Measurements from ENCODE around the gene FRMPD1.

The FRMPD1 gene

DNA sequence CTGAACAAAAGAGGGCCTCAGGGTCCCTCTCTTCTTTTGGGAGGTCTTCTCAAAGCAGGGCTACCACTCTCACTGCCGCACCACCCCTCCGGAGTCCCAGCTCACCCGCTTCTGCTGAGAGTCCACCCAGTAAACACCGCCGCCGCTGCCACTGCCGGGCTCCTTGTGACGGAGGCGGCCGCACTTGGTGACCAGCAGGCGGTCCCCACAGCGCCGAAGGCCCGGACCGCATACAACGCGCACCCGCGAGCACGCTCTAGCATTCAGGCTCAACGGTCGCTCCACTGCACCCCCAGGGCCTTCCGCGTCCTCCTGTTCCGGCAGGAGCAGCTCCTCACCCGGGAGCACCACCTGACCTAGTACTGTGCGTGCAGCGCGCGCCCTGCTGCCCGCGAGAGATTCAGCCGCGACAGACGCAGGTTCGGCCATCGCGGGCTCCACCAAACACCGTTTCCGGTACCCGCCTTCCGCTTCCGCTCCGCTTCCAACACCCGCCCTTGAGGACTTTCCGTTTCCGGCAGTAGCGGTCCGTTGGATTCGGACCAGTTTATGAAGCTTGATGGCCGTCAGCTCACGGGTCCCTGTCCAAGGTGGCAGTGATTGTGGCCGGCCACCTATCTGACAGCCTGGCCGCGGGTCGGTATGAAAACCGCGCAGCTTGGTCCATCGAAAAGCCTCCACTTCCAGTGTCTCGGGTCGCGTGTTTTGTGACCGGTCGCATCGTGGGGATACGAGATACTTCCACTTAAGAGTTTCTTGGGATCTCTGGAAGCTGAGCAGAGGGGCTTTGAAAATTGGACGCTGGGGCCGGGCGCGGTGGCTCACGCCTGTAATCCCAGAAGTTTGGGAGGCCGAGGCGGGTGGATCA lies 134.1 kb downstream of the FRMPD1 start, which contains the start of gene EXOSC3:
Gene EXOSC3, minus strand, starts transcription at position 449 of the 868 bp plus-strand sequence. Its CDS starts 20 bp downstream, at position 429.
- DNase-seq: peak; percentile 96

GRCh38 chr9:37787059-37787458 lies 136.3 kb downstream of the FRMPD1 start:
- DNase-seq: no peak

DNA sequence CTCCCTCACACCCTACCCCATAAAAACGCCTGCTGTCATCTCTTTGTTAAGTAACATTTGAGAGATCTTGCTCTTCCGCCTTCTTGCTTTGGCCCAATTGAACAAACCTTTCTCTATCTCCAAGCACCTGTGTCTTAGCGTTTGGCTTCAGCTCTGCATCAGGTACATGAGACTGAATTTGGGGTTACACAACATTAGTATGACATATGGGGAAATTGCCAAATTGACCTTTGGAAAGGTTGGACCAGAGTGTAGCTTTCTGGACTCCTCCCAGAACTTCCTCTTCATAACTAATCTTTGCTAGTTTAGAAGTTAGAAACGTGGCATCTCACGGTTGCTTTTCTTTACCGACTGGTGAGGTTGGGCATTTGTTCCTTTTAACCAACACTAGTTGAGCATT lies 137.6 kb downstream of the FRMPD1 start:
- no peak for DNase-seq

DNA sequence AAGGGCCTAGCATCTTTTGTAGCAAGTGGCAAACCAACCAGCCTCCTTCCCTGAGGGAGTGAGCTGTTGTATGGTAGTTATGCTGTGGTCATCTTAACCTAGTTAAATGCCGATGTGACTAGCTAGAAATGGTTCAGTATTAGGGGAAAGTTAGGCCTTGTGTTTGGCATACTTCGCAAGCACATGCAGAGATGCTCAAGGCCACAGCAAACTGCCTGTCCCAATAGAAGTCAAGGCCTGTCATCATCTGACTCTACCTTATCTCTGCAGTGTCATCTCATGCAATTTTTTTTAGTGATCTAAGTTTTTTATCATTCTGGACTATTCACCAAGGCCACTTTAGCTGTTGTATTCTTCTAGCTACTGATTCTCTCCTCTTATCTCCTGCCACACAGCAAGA lies 139.3 kb downstream of the FRMPD1 start:
- no peak for DNase-seq

- DNase-seq: no peak
Observed at GRCh38 chr9:37792122-37792521, 141.4 kb downstream of the FRMPD1 start.

DNA sequence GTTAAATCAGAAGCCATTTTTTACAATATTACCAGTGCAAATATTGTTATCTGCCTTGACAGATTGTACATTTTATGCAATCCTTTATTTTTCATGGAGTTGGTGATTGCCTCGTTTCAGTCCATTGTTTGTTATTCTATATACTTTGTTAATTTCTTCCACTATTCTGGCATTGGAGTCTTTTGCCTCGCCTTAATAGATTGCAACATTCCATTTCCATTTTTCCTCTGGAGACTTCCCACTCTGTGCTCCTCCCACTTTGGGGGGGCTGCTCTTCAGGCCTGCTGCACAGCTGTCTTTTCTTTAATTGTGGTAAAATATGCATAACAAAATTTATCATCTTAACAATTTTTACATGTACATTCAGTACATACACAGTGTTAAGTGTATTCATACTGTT lies 145.5 kb downstream of the FRMPD1 start:
- DNase-seq: no peak

All from islet precursor cell (in vitro differentiated cells).